Heart left ventricle (tissue), 13 donors: ENCODE data around the gene LAPTM5.

Experiments
- CTCF ChIP-seq, 12 donors: fragments of 200-600 bp; sonication (generic) in 4 of 12; IDR thresholded peaks; one replicate each; pipeline versions ENCODE4 v1.5.0 to v1.8.0; 2018 to 2022; ENCODE audit warnings: antibody characterized with exemption in 12 of 12, mild to moderate bottlenecking in 5 of 12
- POLR2A ChIP-seq, 2 donors: fragments of 450-650 bp; IDR thresholded peaks; one replicate each; pipeline ENCODE4 v1.6.1; 2017; ENCODE audit warnings: antibody characterized with exemption in 2 of 2, mild to moderate bottlenecking in 2 of 2, moderate library complexity in 2 of 2
- donor health status: ischemic (EF 13 %, LVEDD 7.1; RV severe dilation, severe dysfunction).
- donor health status: DM: no; HTN: yes; CAD: no.
- donor health status: DM: no; HTN: no; CAD: no.
- donor health status: ischemic (EF 25% LVEDD 6.9; RV normal size, moderate dysfunction).
- donor health status: ischemic (EF 25% LVEDD 5.7; RV mildly dilated, moderate dysfunction).
- donor health status: ischemic (EF 35%, LVEDD 5.7; RV mildly dilated, moderate dysfunction).
- donor health status: nonischemic (EF 11% LVEDD 7.7; RV severe dilation, severe dysfunction).
- donor health status: DM: yes; HTN: yes; CAD: no.
- donor health status: PGD.
- donor health status: ischemic (EF 29% LVEDD 5.4; RV normal size, mild dysfunction).
- donor health status: nonischemic (EF 23%, LVEDD 6.1; RV moderate dilation, normal function).

- TF ChIP-seq POLR2A (IDR thresholded peaks at IDR 0.05) = no peak
- TF ChIP-seq CTCF (IDR thresholded peaks at IDR 0.05) = no peak
These were observed 73.9 kb downstream of the LAPTM5 start for GRCh38 chr1:30683699-30684098.
